GM18507 (cell line): ENCODE measurements around the gene CEP104.

Source experiments
- DNase-seq: peaks from one replicate; pipeline ENCODE4 v3.0.0; 2011; ENCODE audit warnings: low read depth; ENCODE audit not compliant: insufficient read length; ENCODE audit errors: extremely low spot score
- FAIRE-seq: peaks from 2 replicates; lab custom pipeline; 2011; peaks lifted over from hg19 to GRCh38; lab: Jason Lieb, UNC

Gene CEP104

GRCh38 chr1:3837200-3837599 is 19.8 kb downstream of the CEP104 start:
- no peak for DNase-seq
- no peak for FAIRE-seq

- DNase-seq (no peak), FAIRE-seq (no peak)
These were observed 20.6 kb downstream of the CEP104 start for GRCh38 chr1:3836421-3836820.

GRCh38 chr1:3834701-3835100 is 22.3 kb downstream of the CEP104 start:
- FAIRE-seq (no peak), DNase-seq (no peak)

- FAIRE-seq: no peak
- no peak for DNase-seq
These were observed 25.3 kb downstream of the CEP104 start for GRCh38 chr1:3831689-3832088.

GRCh38 chr1:3828391-3828790 is 28.6 kb downstream of the CEP104 start:
- DNase-seq (no peak), FAIRE-seq (no peak)

- FAIRE-seq (no peak), DNase-seq (no peak)
These were observed 29.2 kb downstream of the CEP104 start for GRCh38 chr1:3827813-3828307.

- FAIRE-seq (no peak), DNase-seq (no peak)
These were observed 31.7 kb downstream of the CEP104 start for GRCh38 chr1:3825356-3825755.

- FAIRE-seq (no peak), DNase-seq (no peak)
These were observed 32.4 kb downstream of the CEP104 start for GRCh38 chr1:3824650-3825049.

GRCh38 chr1:3822421-3822820 is 34.6 kb downstream of the CEP104 start:
- FAIRE-seq: no peak

GRCh38 chr1:3821908-3822307 is 35.1 kb downstream of the CEP104 start:
- DNase-seq (no peak), FAIRE-seq (no peak)

More at GRCh38 chr1:3822421-3822820, 34.6 kb downstream of the CEP104 start:
- DNase-seq: no peak

- DNase-seq: no peak
- no peak for FAIRE-seq
These were observed 35.6 kb downstream of the CEP104 start for GRCh38 chr1:3821447-3821846.

GRCh38 chr1:3821004-3821403 is 36.0 kb downstream of the CEP104 start:
- FAIRE-seq: no peak
- no peak for DNase-seq

GRCh38 chr1:3820316-3820715 is 36.7 kb downstream of the CEP104 start:
- no peak for FAIRE-seq
- no peak for DNase-seq

GRCh38 chr1:3819771-3820200 is 37.2 kb downstream of the CEP104 start:
- FAIRE-seq: no peak
- no peak for DNase-seq

- no peak for DNase-seq
- FAIRE-seq: no peak
These were observed 39.0 kb downstream of the CEP104 start for GRCh38 chr1:3817821-3818597.

- no peak for FAIRE-seq
These were observed 39.8 kb downstream of the CEP104 start for GRCh38 chr1:3817138-3817740.

GRCh38 chr1:3816331-3817137 is 40.5 kb downstream of the CEP104 start:
- FAIRE-seq (no peak), DNase-seq (no peak)

More at GRCh38 chr1:3817138-3817740, 39.8 kb downstream of the CEP104 start:
- no peak for DNase-seq

- no peak for DNase-seq
- no peak for FAIRE-seq
These were observed 42.0 kb downstream of the CEP104 start for GRCh38 chr1:3814771-3815561.

- FAIRE-seq (no peak), DNase-seq (no peak)
These were observed 42.9 kb downstream of the CEP104 start for GRCh38 chr1:3814065-3814464.

- FAIRE-seq (no peak), DNase-seq (no peak)
These were observed 45.5 kb downstream of the CEP104 start for GRCh38 chr1:3811595-3811911.
